ENCODE data around the gene HIBCH. TPM values are rescaled to one million over a fixed set of nuclear protein-coding genes. Genes with fewer than 3 reads are reported as not detected.

HIBCH gene
- total and polyA plus RNA-seq, 2 of the 13 experiments (the other 11 are each of a cell fraction or from before 2014, with no cell fraction given): 18.8 to 49.5 TPM

DNA sequence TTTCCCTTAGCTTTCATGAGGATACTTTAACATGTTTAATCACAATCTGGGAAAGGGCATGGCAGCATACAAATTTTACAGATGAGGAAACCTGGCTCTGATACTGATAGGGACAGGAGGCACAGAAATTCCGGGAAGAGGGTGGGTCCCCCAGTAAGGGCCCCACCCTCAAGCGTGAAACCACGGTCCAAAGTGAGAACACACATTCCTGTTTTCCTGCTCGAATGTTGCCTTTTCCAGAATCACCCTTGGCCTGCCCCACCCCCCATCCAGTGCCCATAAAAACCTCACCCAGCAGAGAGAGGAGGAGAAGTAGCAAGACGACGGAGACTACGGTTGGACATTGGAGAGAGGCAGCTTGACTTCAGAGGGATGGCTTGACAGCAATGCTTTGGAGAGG, 98.2 kb downstream of the HIBCH start (continued):
- TF ChIP-seq, protein P1, sequence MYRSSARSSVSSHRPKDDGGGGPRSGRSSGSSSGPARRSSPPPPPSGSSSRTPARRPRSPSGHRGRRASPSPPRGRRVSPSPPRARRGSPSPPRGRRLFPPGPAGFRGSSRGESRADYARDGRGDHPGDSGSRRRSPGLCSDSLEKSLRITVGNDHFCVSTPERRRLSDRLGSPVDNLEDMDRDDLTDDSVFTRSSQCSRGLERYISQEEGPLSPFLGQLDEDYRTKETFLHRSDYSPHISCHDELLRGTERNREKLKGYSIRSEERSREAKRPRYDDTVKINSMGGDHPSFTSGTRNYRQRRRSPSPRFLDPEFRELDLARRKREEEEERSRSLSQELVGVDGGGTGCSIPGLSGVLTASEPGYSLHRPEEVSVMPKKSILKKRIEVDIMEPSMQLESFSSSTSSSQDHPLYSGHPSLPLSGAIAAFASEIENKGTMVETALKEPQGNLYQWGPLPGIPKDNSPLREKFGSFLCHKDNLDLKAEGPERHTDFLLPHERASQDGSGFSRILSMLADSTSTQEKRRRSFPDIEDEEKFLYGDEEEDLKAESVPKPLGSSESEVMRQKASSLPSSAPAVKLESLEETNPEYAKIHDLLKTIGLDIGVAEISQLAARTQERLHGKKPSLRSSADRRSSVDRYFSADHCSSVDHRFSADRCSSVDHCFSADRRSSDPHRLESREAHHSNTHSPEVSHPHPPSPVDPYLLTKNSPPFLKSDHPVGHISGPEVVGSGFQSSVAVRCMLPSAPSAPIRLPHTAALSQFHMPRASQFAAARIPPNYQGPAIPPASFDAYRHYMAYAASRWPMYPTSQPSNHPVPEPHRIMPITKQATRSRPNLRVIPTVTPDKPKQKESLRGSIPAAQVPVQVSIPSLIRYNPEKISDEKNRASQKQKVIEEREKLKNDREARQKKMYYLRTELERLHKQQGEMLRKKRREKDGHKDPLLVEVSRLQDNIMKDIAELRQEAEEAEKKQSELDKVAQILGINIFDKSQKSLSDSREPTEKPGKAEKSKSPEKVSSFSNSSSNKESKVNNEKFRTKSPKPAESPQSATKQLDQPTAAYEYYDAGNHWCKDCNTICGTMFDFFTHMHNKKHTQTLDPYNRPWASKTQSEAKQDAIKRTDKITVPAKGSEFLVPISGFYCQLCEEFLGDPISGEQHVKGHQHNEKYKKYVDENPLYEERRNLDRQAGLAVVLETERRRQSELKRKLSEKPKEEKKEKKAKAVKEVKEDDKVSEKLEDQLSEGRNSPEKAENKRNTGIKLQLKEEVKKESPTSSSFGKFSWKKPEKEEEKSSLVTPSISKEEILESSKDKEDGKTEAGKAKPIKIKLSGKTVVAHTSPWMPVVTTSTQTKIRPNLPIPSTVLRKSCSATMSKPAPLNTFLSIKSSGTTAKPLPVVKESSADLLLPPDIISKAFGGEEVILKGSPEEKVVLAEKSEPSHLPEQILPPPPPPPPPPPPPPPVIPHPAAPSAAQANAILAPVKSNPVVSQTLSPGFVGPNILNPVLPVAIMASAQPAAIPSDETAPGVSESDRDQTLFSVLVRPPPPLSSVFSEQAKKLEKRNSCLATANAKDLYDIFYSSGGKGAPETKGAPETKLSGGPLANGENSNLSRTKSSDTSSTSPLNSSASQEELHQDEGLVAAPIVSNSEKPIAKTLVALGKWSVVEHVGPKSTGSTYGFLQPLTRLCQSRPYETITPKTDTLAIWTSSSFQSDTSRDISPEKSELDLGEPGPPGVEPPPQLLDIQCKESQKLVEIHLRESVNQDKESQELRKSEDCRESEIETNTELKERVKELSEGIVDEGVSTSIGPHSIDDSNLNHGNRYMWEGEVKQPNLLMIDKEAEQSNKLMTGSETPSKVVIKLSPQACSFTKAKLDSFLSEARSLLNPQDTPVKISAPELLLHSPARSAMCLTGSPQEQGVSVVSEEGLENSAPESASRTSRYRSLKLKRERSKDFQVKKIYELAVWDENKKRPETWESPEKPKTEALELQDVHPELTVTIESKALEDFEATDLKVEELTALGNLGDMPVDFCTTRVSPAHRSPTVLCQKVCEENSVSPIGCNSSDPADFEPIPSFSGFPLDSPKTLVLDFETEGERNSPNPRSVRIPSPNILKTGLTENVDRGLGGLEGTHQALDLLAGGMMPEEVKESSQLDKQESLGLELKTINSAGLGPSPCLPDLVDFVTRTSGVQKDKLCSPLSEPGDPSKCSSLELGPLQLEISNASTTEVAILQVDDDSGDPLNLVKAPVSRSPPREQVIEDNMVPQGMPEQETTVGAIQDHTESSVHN (CRISPR knock-in tag; IDR thresholded peaks at IDR 0.05): no peak
- no peak for TF ChIP-seq HNRNPLL (IDR thresholded peaks at IDR 0.05; ENCODE audit: low read depth, low read length, poor library complexity, severe bottlenecking)
- TF ChIP-seq KLF13 (CRISPR knock-in tag; IDR thresholded peaks at IDR 0.05): no peak
- TF ChIP-seq, protein P2, sequence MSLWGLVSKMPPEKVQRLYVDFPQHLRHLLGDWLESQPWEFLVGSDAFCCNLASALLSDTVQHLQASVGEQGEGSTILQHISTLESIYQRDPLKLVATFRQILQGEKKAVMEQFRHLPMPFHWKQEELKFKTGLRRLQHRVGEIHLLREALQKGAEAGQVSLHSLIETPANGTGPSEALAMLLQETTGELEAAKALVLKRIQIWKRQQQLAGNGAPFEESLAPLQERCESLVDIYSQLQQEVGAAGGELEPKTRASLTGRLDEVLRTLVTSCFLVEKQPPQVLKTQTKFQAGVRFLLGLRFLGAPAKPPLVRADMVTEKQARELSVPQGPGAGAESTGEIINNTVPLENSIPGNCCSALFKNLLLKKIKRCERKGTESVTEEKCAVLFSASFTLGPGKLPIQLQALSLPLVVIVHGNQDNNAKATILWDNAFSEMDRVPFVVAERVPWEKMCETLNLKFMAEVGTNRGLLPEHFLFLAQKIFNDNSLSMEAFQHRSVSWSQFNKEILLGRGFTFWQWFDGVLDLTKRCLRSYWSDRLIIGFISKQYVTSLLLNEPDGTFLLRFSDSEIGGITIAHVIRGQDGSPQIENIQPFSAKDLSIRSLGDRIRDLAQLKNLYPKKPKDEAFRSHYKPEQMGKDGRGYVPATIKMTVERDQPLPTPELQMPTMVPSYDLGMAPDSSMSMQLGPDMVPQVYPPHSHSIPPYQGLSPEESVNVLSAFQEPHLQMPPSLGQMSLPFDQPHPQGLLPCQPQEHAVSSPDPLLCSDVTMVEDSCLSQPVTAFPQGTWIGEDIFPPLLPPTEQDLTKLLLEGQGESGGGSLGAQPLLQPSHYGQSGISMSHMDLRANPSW (CRISPR knock-in tag; IDR thresholded peaks at IDR 0.05; ENCODE audit: borderline replicate concordance): no peak
- no peak for TF ChIP-seq FLYWCH1 (CRISPR knock-in tag; IDR thresholded peaks at IDR 0.05)
- TF ChIP-seq, protein P3, sequence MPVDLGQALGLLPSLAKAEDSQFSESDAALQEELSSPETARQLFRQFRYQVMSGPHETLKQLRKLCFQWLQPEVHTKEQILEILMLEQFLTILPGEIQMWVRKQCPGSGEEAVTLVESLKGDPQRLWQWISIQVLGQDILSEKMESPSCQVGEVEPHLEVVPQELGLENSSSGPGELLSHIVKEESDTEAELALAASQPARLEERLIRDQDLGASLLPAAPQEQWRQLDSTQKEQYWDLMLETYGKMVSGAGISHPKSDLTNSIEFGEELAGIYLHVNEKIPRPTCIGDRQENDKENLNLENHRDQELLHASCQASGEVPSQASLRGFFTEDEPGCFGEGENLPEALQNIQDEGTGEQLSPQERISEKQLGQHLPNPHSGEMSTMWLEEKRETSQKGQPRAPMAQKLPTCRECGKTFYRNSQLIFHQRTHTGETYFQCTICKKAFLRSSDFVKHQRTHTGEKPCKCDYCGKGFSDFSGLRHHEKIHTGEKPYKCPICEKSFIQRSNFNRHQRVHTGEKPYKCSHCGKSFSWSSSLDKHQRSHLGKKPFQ (CRISPR knock-in tag; IDR thresholded peaks at IDR 0.05; ENCODE audit: insufficient replicate concordance): no peak
- TF ChIP-seq KDM5A (IDR thresholded peaks at IDR 0.05; ENCODE audit: borderline replicate concordance, low read length): no peak
- no peak for TF ChIP-seq ZBTB20 (CRISPR knock-in tag; IDR thresholded peaks at IDR 0.05; ENCODE audit: borderline replicate concordance, low read depth)
